22Rv1 (cell line): ENCODE data around the gene STAM2.
"Not testable (repeated sequence)": the region's sequence is repeated elsewhere in the genome, so short reads cannot be mapped to it uniquely, and the experiment has no call there.

Source experiments
- CTCF ChIP-seq: fragments of 450-650 bp; IDR thresholded peaks from 2 replicates; pipeline ENCODE4 v1.5.1; 2017; ENCODE audit warnings: mild to moderate bottlenecking
- ZFX ChIP-seq: fragments of 450-650 bp; IDR thresholded peaks from 2 replicates; pipeline ENCODE4 v1.6.1; 2017; ENCODE audit warnings: antibody characterized with exemption, borderline replicate concordance

- not testable (repeated sequence) for TF ChIP-seq CTCF, ZFX
Measured at GRCh38 chr2:152177667-152178066, 2.1 kb upstream of the STAM2 start.
